Activated CD4-positive, alpha-beta memory T cell treated with anti-CD3 and anti-CD28 coated beads, Interleukin-2, amount 10 ng/mL, durations not matched to agents 7 days and 5 days (primary cell): ENCODE results near the gene ITGB1. TPM values are rescaled to one million over a fixed set of nuclear protein-coding genes. Genes with fewer than 3 reads are reported as not detected.

ENCODE experiments used
- CTCF ChIA-PET: fragments of 350-600 bp; sonication (Branson Sonifier 250); formaldehyde crosslinking; loops from one replicate; lab custom pipeline; 2021; ENCODE audit warnings: antibody characterized with exemption, inconsistent platforms; lab: Charles Lee
- POLR2A ChIA-PET: fragments of 350-600 bp; sonication (Branson Sonifier 250); formaldehyde crosslinking; loops from one replicate; lab custom pipeline; 2021; ENCODE audit warnings: antibody characterized with exemption; lab: Charles Lee
- DNase-seq: peaks from one replicate; pipeline ENCODE4 v3.0.0-alpha.2; 2020
- H3K27ac Mint-ChIP-seq: one replicate; pipeline ENCODE4 v1.8.0; 2021; ENCODE audit warnings: mild to moderate bottlenecking, mixed read lengths
- H3K27me3 Mint-ChIP-seq: one replicate; pipeline ENCODE4 v1.8.0; 2021; ENCODE audit warnings: mixed read lengths
- H3K36me3 Mint-ChIP-seq: one replicate; pipeline ENCODE4 v1.8.0; 2021; ENCODE audit warnings: low read depth, mixed read lengths
- H3K4me1 Mint-ChIP-seq: one replicate; pipeline ENCODE4 v1.8.0; 2021; ENCODE audit warnings: mixed read lengths
- H3K4me3 Mint-ChIP-seq: one replicate; pipeline ENCODE4 v1.8.0; 2021; ENCODE audit warnings: mild to moderate bottlenecking, mixed read lengths
- H3K9me3 Mint-ChIP-seq: one replicate; pipeline ENCODE4 v1.8.0; 2021; ENCODE audit warnings: mixed read lengths
- total RNA-seq, 2 experiments: library from RNA; stranded (reverse); gene quantifications; one replicate each; pipeline ENCODE4 v1.2.3, GENCODE V29; 2021

Gene ITGB1
- total RNA-seq, 2 experiments from 2014 or later = 233 to 242 TPM

GRCh38 chr10:32959006-32959920, 1.2 kb upstream of the ITGB1 start:
- H3K27ac Mint-ChIP-seq = peak overlapping the region; percentile 82
- H3K9me3 Mint-ChIP-seq = no peaks in the 10 kb centered on the region
- H3K36me3 Mint-ChIP-seq = peaks cover 13% of the 10 kb centered on the region
- H3K4me3 Mint-ChIP-seq = peak overlapping the region; percentile 82
- H3K4me1 Mint-ChIP-seq = peaks cover 37% of the 10 kb centered on the region
- no peaks in the 10 kb centered on the region for H3K27me3 Mint-ChIP-seq
- POLR2A ChIA-PET = interaction anchor here (0.6 to 9.1 kb wide), 10 partner anchors 12 to 515 kb away, joined by 3 to 100 read pairs (median 3); no protein-coding TSS in a partner anchor
- DNase-seq = peak; percentile 25
- CTCF ChIA-PET = interaction anchor here (0.7 to 1.1 kb wide), 3 partner anchors 11 to 49 kb away, joined by 3 to 5 read pairs (median 3); no protein-coding TSS in a partner anchor

GRCh38 chr10:32957341-32958084, 517 bp downstream of the ITGB1 start:
- POLR2A ChIA-PET = interaction anchor here (0.9 to 9.1 kb wide), 17 partner anchors 10 to 605 kb away, joined by 3 to 100 read pairs (median 4); no protein-coding TSS in a partner anchor
- H3K4me1 Mint-ChIP-seq = peaks cover 54% of the 10 kb centered on the region
- CTCF ChIA-PET = interaction anchor here (0.7 to 4.2 kb wide), 4 partner anchors 14 to 198 kb away, joined by 3 to 14 read pairs (median 4); no protein-coding TSS in a partner anchor
- peak overlapping the region; percentile 70 for H3K27ac Mint-ChIP-seq
- peaks cover 24% of the 10 kb centered on the region for H3K36me3 Mint-ChIP-seq
- H3K4me3 Mint-ChIP-seq = peak overlapping the region; percentile 75
- no peaks in the 10 kb centered on the region for H3K27me3 Mint-ChIP-seq
- H3K9me3 Mint-ChIP-seq = no peaks in the 10 kb centered on the region
- DNase-seq = peak; percentile 53

- Mint-ChIP-seq H3K36me3 (peaks cover 29% of the 10 kb centered on the region), H3K9me3 (no peaks in the 10 kb centered on the region), H3K4me3 (peak overlapping the region; percentile 75), H3K27me3 (no peaks in the 10 kb centered on the region), H3K4me1 (peaks cover 59% of the 10 kb centered on the region), H3K27ac (peak overlapping the region; percentile 70)
- POLR2A ChIA-PET = interaction anchor here (0.5 to 9.1 kb wide), 23 partner anchors 9 to 604 kb away, joined by 3 to 100 read pairs (median 3); no protein-coding TSS in a partner anchor
- no peak for DNase-seq
- CTCF ChIA-PET = interaction anchor here (0.7 to 4.2 kb wide), 6 partner anchors 9 to 511 kb away, joined by 3 to 14 read pairs (median 3); partner anchors contain the start of gene CCDC7
Measured at GRCh38 chr10:32956365-32957197, 1.4 kb downstream of the ITGB1 start.

GRCh38 chr10:32955790-32956189, 2.2 kb downstream of the ITGB1 start:
- ChIA-PET POLR2A (interaction anchor here (0.7 to 9.1 kb wide), 13 partner anchors 17 to 578 kb away, joined by 3 to 100 read pairs (median 6); no protein-coding TSS in a partner anchor), CTCF (interaction anchor here (1.1 to 4.2 kb wide), 3 partner anchors 8 to 54 kb away, joined by 3 to 14 read pairs (median 7); no protein-coding TSS in a partner anchor)
- Mint-ChIP-seq H3K27ac (peak overlapping the region; percentile 72), H3K9me3 (no peaks in the 10 kb centered on the region), H3K36me3 (peaks cover 37% of the 10 kb centered on the region), H3K4me1 (peaks cover 65% of the 10 kb centered on the region), H3K27me3 (no peaks in the 10 kb centered on the region), H3K4me3 (peak overlapping the region; percentile 75)
- no peak for DNase-seq

- DNase-seq = no peak
- peak overlapping the region; percentile 72 for H3K27ac Mint-ChIP-seq
- H3K4me3 Mint-ChIP-seq = peak overlapping the region; percentile 75
- no peaks in the 10 kb centered on the region for H3K9me3 Mint-ChIP-seq
- H3K36me3 Mint-ChIP-seq = peaks cover 41% of the 10 kb centered on the region
- no peaks in the 10 kb centered on the region for H3K27me3 Mint-ChIP-seq
- peaks cover 68% of the 10 kb centered on the region for H3K4me1 Mint-ChIP-seq
- ChIA-PET POLR2A (interaction anchor here (0.7 to 9.1 kb wide), 10 partner anchors 15 to 510 kb away, joined by 3 to 100 read pairs (median 5); no protein-coding TSS in a partner anchor), CTCF (interaction anchor here (1.3 to 4.2 kb wide), 3 partner anchors 25 to 54 kb away, joined by 3 to 14 read pairs (median 7); no protein-coding TSS in a partner anchor)
Measured at GRCh38 chr10:32955299-32955772, 2.7 kb downstream of the ITGB1 start.

GRCh38 chr10:32954545-32955298, 3.3 kb downstream of the ITGB1 start:
- POLR2A ChIA-PET = interaction anchor here (0.7 to 9.1 kb wide), 12 partner anchors 10 to 200 kb away, joined by 3 to 100 read pairs (median 4); no protein-coding TSS in a partner anchor
- Mint-ChIP-seq H3K27me3 (no peaks in the 10 kb centered on the region), H3K4me3 (peak overlapping the region; percentile 75), H3K9me3 (no peaks in the 10 kb centered on the region), H3K36me3 (peaks cover 44% of the 10 kb centered on the region), H3K27ac (peak overlapping the region; percentile 72), H3K4me1 (peaks cover 69% of the 10 kb centered on the region)
- CTCF ChIA-PET = interaction anchor here (1.3 to 4.2 kb wide), 3 partner anchors 26 to 55 kb away, joined by 3 to 14 read pairs (median 7); no protein-coding TSS in a partner anchor
- DNase-seq = no peak

- CTCF ChIA-PET = interaction anchor here (1.3 to 4.2 kb wide), 3 partner anchors 26 to 55 kb away, joined by 3 to 14 read pairs (median 7); no protein-coding TSS in a partner anchor
- POLR2A ChIA-PET = interaction anchor here (0.7 to 9.1 kb wide), 10 partner anchors 10 to 575 kb away, joined by 3 to 100 read pairs (median 4); no protein-coding TSS in a partner anchor
- H3K9me3 Mint-ChIP-seq = no peaks in the 10 kb centered on the region
- H3K4me1 Mint-ChIP-seq = peaks cover 69% of the 10 kb centered on the region
- DNase-seq = peak; percentile 25
- H3K27me3 Mint-ChIP-seq = no peaks in the 10 kb centered on the region
- H3K27ac Mint-ChIP-seq = peak overlapping the region; percentile 72
- peak overlapping the region; percentile 75 for H3K4me3 Mint-ChIP-seq
- peaks cover 46% of the 10 kb centered on the region for H3K36me3 Mint-ChIP-seq
Measured at GRCh38 chr10:32954080-32954479, 4.0 kb downstream of the ITGB1 start.

GRCh38 chr10:32953277-32953927, 4.6 kb downstream of the ITGB1 start:
- peak overlapping the region; percentile 75 for H3K4me3 Mint-ChIP-seq

GRCh38 chr10:32952541-32953276, 5.3 kb downstream of the ITGB1 start:
- ChIA-PET POLR2A (interaction anchor here (0.6 to 9.1 kb wide), 5 partner anchors 19 to 574 kb away, joined by 3 to 100 read pairs (median 3); no protein-coding TSS in a partner anchor), CTCF (no interaction called here)
- DNase-seq = no peak
- H3K4me3 Mint-ChIP-seq = peak overlapping the region; percentile 75
- no peaks in the 10 kb centered on the region for H3K27me3 Mint-ChIP-seq
- H3K4me1 Mint-ChIP-seq = peaks cover 77% of the 10 kb centered on the region
- peaks cover 57% of the 10 kb centered on the region for H3K36me3 Mint-ChIP-seq
- no peaks in the 10 kb centered on the region for H3K9me3 Mint-ChIP-seq
- H3K27ac Mint-ChIP-seq = peak overlapping the region; percentile 72

More at GRCh38 chr10:32953277-32953927, 4.6 kb downstream of the ITGB1 start:
- H3K4me1 Mint-ChIP-seq = peaks cover 70% of the 10 kb centered on the region
- ChIA-PET POLR2A (interaction anchor here (1.1 to 9.1 kb wide), 5 partner anchors 13 to 575 kb away, joined by 3 to 100 read pairs (median 8); no protein-coding TSS in a partner anchor), CTCF (interaction anchor here (4.2 kb wide), 1 partner anchor 56 kb away, joined by 14 read pairs; no protein-coding TSS in a partner anchor)
- H3K36me3 Mint-ChIP-seq = peaks cover 52% of the 10 kb centered on the region
- no peaks in the 10 kb centered on the region for H3K27me3 Mint-ChIP-seq
- DNase-seq = peak; percentile 28
- H3K27ac Mint-ChIP-seq = peak overlapping the region; percentile 72
- no peaks in the 10 kb centered on the region for H3K9me3 Mint-ChIP-seq
